Measurements from ENCODE around the gene RIC1. TPM values are rescaled to one million over a fixed set of nuclear protein-coding genes. Genes with fewer than 3 reads are reported as not detected.

Gene RIC1
- total and polyA plus RNA-seq, 2 donors from 2014 or later, result 2.9 to 21.1 TPM

- Histone ChIP-seq H3K27ac (ENCODE audit: low read depth in 2 of 2, low read length in 2 of 2) (no peak overlapping the region), H3K27me3 (ENCODE audit: control insufficient read depth, insufficient read depth, low read length) (no peaks in the 10 kb centered on the region), H3K36me3 (ENCODE audit: control insufficient read depth in 2 of 3, insufficient read depth in 3 of 3, low read length in 3 of 3) (peaks cover 0 to 5% (median 4%) of the 10 kb centered on the region in 3 donors), H3K4me3 (ENCODE audit: low read length in 3 of 3) (no peak overlapping the region), H3K9ac (ENCODE audit: low read length in 3 of 3) (no peak overlapping the region), H3K4me1 (ENCODE audit: control insufficient read depth in 2 of 3, insufficient read depth in 2 of 3, low read depth in 1 of 3, low read length in 3 of 3) (peaks cover 0 to 3% (median 0%) of the 10 kb centered on the region in 3 donors), H3K9me3 (ENCODE audit: control insufficient read depth in 2 of 3, insufficient read depth in 1 of 3, low read length in 3 of 3) (peaks cover 0 to 4% (median 0%) of the 10 kb centered on the region in 3 donors)
- no peak for DNase-seq
- intact Hi-C loops (cut with DNase I), result no loop called here
- TF ChIP-seq CTCF (IDR thresholded peaks at IDR 0.05; ENCODE audit: borderline replicate concordance, extremely low read depth, insufficient read depth), result no peak
- FAIRE-seq, result peak; percentile 60
Observed at GRCh38 chr9:5718296-5719032, 89.6 kb downstream of the RIC1 start.

DNA sequence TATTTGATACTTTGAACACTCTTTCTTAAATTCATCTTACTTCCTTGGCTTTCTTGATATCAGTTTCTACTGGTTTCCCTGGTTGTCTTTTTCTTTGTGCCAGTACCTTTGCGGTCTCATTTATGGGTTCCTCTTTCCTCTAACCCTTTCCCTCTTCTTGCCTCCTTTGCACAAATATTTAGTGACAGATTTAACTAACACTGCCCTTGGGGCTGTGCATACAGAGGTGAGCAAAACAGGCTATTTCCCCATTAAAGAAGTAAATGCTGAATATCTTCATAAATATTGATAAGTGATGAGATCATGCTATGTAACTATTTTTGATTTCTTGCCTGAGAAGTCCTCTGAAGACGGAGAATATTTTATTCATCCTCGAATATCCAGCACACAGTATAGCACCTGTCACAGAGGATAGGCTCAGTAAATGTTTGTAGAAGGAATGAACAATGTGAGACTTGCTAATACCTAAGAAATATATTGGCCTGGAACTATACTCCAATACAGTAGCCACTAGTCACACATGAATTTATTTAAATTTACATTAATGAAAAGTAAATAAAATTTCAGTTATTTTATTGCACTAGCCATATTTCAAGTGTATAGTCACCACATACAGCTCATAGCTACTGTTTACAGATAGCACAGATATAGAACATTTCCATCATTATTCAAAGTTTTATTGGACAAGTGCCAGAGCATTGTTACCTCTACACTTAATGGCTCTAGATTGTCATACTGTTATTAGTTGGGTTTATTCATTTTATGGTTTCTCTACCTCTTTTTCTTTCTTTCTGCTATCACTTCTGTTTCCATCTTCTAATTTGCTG is 90.4 kb downstream of the RIC1 start:
- intact Hi-C loops (cut with DNase I), result no loop called here
- H3K27me3 ChIP-seq (ENCODE audit: control insufficient read depth, insufficient read depth, low read length), result no peaks in the 10 kb centered on the region
- peaks cover 0 to 5% (median 4%) of the 10 kb centered on the region in 3 donors for H3K36me3 ChIP-seq (ENCODE audit: control insufficient read depth in 2 of 3, insufficient read depth in 3 of 3, low read length in 3 of 3)
- TF ChIP-seq CTCF (IDR thresholded peaks at IDR 0.05; ENCODE audit: borderline replicate concordance, extremely low read depth, insufficient read depth), result no peak
- peaks cover 0 to 3% (median 0%) of the 10 kb centered on the region in 3 donors for H3K4me1 ChIP-seq (ENCODE audit: control insufficient read depth in 2 of 3, insufficient read depth in 2 of 3, low read depth in 1 of 3, low read length in 3 of 3)
- H3K4me3 ChIP-seq (ENCODE audit: low read length in 3 of 3), result no peak overlapping the region
- H3K9me3 ChIP-seq (ENCODE audit: control insufficient read depth in 2 of 3, insufficient read depth in 1 of 3, low read length in 3 of 3), result peaks cover 0 to 4% (median 0%) of the 10 kb centered on the region in 3 donors
- H3K9ac ChIP-seq (ENCODE audit: low read length in 3 of 3), result no peak overlapping the region
- peak; percentile 54 for FAIRE-seq
- no peak for DNase-seq
- no peak overlapping the region for H3K27ac ChIP-seq (ENCODE audit: low read depth in 2 of 2, low read length in 2 of 2)

DNA sequence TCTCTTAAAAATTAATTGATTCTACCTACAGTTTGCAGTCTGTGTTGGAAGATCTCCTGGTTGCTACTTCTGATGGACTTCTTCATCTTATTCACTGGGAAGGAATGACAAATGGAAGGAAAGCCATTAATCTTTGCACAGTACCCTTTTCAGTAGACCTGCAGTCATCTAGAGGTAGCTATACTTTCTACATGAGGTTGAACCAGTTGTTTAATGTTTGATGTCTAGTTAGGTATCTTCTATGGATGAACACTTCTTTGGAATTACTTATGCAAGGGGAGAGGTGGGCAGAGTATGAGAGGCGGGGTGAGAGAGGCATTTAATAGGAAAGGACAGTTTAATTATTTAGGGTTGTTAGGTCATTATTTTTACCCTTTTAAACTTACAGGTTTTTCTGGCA is 91.2 kb downstream of the RIC1 start:
- peaks cover 0 to 5% (median 4%) of the 10 kb centered on the region in 3 donors for H3K36me3 ChIP-seq (ENCODE audit: control insufficient read depth in 2 of 3, insufficient read depth in 3 of 3, low read length in 3 of 3)
- H3K4me3 ChIP-seq (ENCODE audit: low read length in 3 of 3), result no peak overlapping the region
- H3K27ac ChIP-seq (ENCODE audit: low read depth in 2 of 2, low read length in 2 of 2), result no peak overlapping the region
- peaks cover 0 to 4% (median 0%) of the 10 kb centered on the region in 3 donors for H3K9me3 ChIP-seq (ENCODE audit: control insufficient read depth in 2 of 3, insufficient read depth in 1 of 3, low read length in 3 of 3)
- intact Hi-C loops (cut with DNase I), result no loop called here
- no peak for TF ChIP-seq CTCF (IDR thresholded peaks at IDR 0.05; ENCODE audit: borderline replicate concordance, extremely low read depth, insufficient read depth)
- DNase-seq (peak in 2 of 5 donors; percentile 32 to 53), FAIRE-seq (no peak)
- H3K9ac ChIP-seq (ENCODE audit: low read length in 3 of 3), result no peak overlapping the region
- no peaks in the 10 kb centered on the region for H3K27me3 ChIP-seq (ENCODE audit: control insufficient read depth, insufficient read depth, low read length)
- H3K4me1 ChIP-seq (ENCODE audit: control insufficient read depth in 2 of 3, insufficient read depth in 2 of 3, low read depth in 1 of 3, low read length in 3 of 3), result peaks cover 0 to 3% (median 0%) of the 10 kb centered on the region in 3 donors
